ENCODE data around the gene GATAD2B.

GRCh38 chr1:153938996-153939395 lies 16.2 kb upstream of the GATAD2B start:
- no peak for TF ChIP-seq MAX (IDR thresholded peaks at IDR 0.05; ENCODE audit: insufficient read depth, insufficient read length)
- no peak for TF ChIP-seq POLR2A (IDR thresholded peaks at IDR 0.05; ENCODE audit: low read depth, low read length)
- no peak for TF ChIP-seq POLR2AphosphoS5 (IDR thresholded peaks at IDR 0.05; ENCODE audit: insufficient read depth, low read depth, low read length)
- no peak for TF ChIP-seq CTCF (IDR thresholded peaks at IDR 0.05; ENCODE audit: extremely low read depth in 1 of 2, insufficient read depth in 1 of 2, low read depth in 1 of 2, low read length in 2 of 2)
- TF ChIP-seq JUN (IDR thresholded peaks at IDR 0.05; ENCODE audit: borderline replicate concordance, insufficient read depth, insufficient read length, low read depth) = no peak
- no peak for TF ChIP-seq EZH2 (IDR thresholded peaks at IDR 0.05; ENCODE audit: borderline replicate concordance, low read depth, low read length, severe bottlenecking)
- no peak for TF ChIP-seq GATA2 (IDR thresholded peaks at IDR 0.05; ENCODE audit: insufficient read depth, insufficient read length, low read depth, low read length)
- TF ChIP-seq MYC (IDR thresholded peaks at IDR 0.05; ENCODE audit: low read depth, low read length) = no peak
- TF ChIP-seq FOS (IDR thresholded peaks at IDR 0.05; ENCODE audit: borderline replicate concordance, insufficient read depth, low read length) = no peak

Measured in endothelial cell of umbilical vein (primary cell).